ENCODE data around the gene C11orf52. TPM values are rescaled to one million over a fixed set of nuclear protein-coding genes. Genes with fewer than 3 reads are reported as not detected.

The C11orf52 gene
- total and polyA plus RNA-seq, 2 of the 8 experiments (the other 6 are each of a cell fraction or from before 2014, with no cell fraction given) = 1.7 to 2.7 TPM

- TF ChIP-seq E2F6 (IDR thresholded peaks at IDR 0.05) (no peak), TBP (IDR thresholded peaks at IDR 0.05; ENCODE audit: low read depth, low read length) (no peak), POLR2AphosphoS5 (IDR thresholded peaks at IDR 0.05; ENCODE audit: low read depth, low read length) (no peak), EP300 (IDR thresholded peaks at IDR 0.05; ENCODE audit: borderline replicate concordance in 1 of 2, low read depth in 2 of 2, low read length in 2 of 2) (no peak), SP4 (IDR thresholded peaks at IDR 0.05; ENCODE audit: low read length) (no peak), BACH1 (IDR thresholded peaks at IDR 0.05; ENCODE audit: low read length) (no peak), CREB1 (IDR thresholded peaks at IDR 0.05) (no peak)
Measured at GRCh38 chr11:111910676-111911562, 7.8 kb upstream of the C11orf52 start (continued).
